H9 (cell line): ENCODE results near the gene CXCL14. TPM values are rescaled to one million over a fixed set of nuclear protein-coding genes. Genes with fewer than 3 reads are reported as not detected.
"Not testable (repeated sequence)": the region's sequence is repeated elsewhere in the genome, so short reads cannot be mapped to it uniquely, and the experiment has no call there.

Experiments used
- DNase-seq: peaks from one replicate; pipeline ENCODE4 v3.0.0-alpha.2; 2017
- H2AFZ ChIP-seq: one replicate; pipeline ENCODE4 v1.6.1; 2013; ENCODE audit warnings: mild to moderate bottlenecking, low read length, control low read depth, moderate library complexity
- H2AK5ac ChIP-seq: 2 replicates; pipeline ENCODE4 v1.6.1; 2013; ENCODE audit warnings: low read length, control low read depth, mixed read lengths; ENCODE audit not compliant: insufficient read length
- H2BK120ac ChIP-seq: one replicate; pipeline ENCODE4 v1.6.1; 2013; ENCODE audit warnings: low read depth, mild to moderate bottlenecking, low read length, control low read depth, inconsistent platforms; ENCODE audit not compliant: poor library complexity, severe bottlenecking
- H2BK12ac ChIP-seq: 2 replicates; pipeline ENCODE4 v1.6.1; 2013; ENCODE audit warnings: low read length, control low read depth, mixed read lengths, low read depth; ENCODE audit not compliant: insufficient read length
- H2BK15ac ChIP-seq: 2 replicates; pipeline ENCODE4 v1.6.1; 2013; ENCODE audit warnings: low read depth, low read length, control low read depth
- H2BK20ac ChIP-seq: one replicate; pipeline ENCODE4 v1.6.1; 2013; ENCODE audit warnings: low read depth, mild to moderate bottlenecking, low read length, control low read depth, inconsistent platforms; ENCODE audit not compliant: poor library complexity, severe bottlenecking
- H2BK5ac ChIP-seq: 2 replicates; pipeline ENCODE4 v1.6.1; 2013; ENCODE audit warnings: low read length, control low read depth, mixed read lengths; ENCODE audit not compliant: insufficient read length
- H3K14ac ChIP-seq: 2 replicates; pipeline ENCODE4 v1.6.1; 2013; ENCODE audit warnings: low read length, control low read depth; ENCODE audit not compliant: insufficient read depth
- H3K18ac ChIP-seq: 2 replicates; pipeline ENCODE4 v1.6.1; 2013; ENCODE audit warnings: low read depth, mild to moderate bottlenecking, mixed read lengths, low read length, control low read depth; ENCODE audit not compliant: insufficient read length
- H3K23ac ChIP-seq: 2 replicates; pipeline ENCODE4 v1.6.1; 2013; ENCODE audit warnings: low read length, control low read depth, mixed read lengths, low read depth; ENCODE audit not compliant: insufficient read length
- H3K23me2 ChIP-seq: 2 replicates; pipeline ENCODE4 v1.6.1; 2013; ENCODE audit warnings: low read depth, mild to moderate bottlenecking, mixed read lengths, low read length, control low read depth; ENCODE audit not compliant: insufficient read length, poor library complexity, severe bottlenecking
- H3K27ac ChIP-seq: 2 replicates; pipeline ENCODE4 v1.5.1; 2013; ENCODE audit warnings: low read length, control low read depth, mixed read lengths, low read depth; ENCODE audit not compliant: insufficient read length
- H3K27me3 ChIP-seq: 2 replicates; pipeline ENCODE4 v1.6.1; 2013; ENCODE audit warnings: low read length, control low read depth, inconsistent platforms; ENCODE audit not compliant: insufficient read depth
- H3K4ac ChIP-seq: 2 replicates; pipeline ENCODE4 v1.6.1; 2013; ENCODE audit warnings: low read depth, mild to moderate bottlenecking, control low read depth, inconsistent platforms, low read length, moderate library complexity
- H3K4me1 ChIP-seq: 2 replicates; pipeline ENCODE4 v1.6.1; 2013; ENCODE audit warnings: low read length, control low read depth, inconsistent platforms; ENCODE audit not compliant: insufficient read depth
- H3K4me2 ChIP-seq: 2 replicates; pipeline ENCODE4 v1.6.1; 2013; ENCODE audit warnings: low read length, control low read depth, mixed read lengths; ENCODE audit not compliant: insufficient read length, insufficient read depth
- H3K56ac ChIP-seq: 2 replicates; pipeline ENCODE4 v1.6.1; 2013; ENCODE audit warnings: low read depth, mild to moderate bottlenecking, mixed read lengths, low read length, control low read depth; ENCODE audit not compliant: insufficient read length
- H3K79me1 ChIP-seq: 2 replicates; pipeline ENCODE4 v1.6.1; 2013; ENCODE audit warnings: low read depth, mild to moderate bottlenecking, moderate library complexity, low read length, control low read depth, inconsistent platforms; ENCODE audit not compliant: insufficient read depth, poor library complexity, severe bottlenecking
- H3K79me2 ChIP-seq: 2 replicates; pipeline ENCODE4 v1.6.1; 2013; ENCODE audit warnings: low read length, control low read depth, inconsistent platforms; ENCODE audit not compliant: insufficient read depth
- H3K9ac ChIP-seq: 2 replicates; pipeline ENCODE4 v1.6.1; 2013; ENCODE audit warnings: low read length, control low read depth, mixed read lengths; ENCODE audit not compliant: insufficient read length; ENCODE audit errors: extremely low read depth
- H3K9me3 ChIP-seq: one replicate; pipeline ENCODE4 v1.6.1; 2013; ENCODE audit warnings: low read depth, low read length, inconsistent platforms; ENCODE audit not compliant: control insufficient read depth
- H3T11ph ChIP-seq: one replicate; pipeline ENCODE4 v1.6.1; 2013; ENCODE audit warnings: mild to moderate bottlenecking, low read length, control low read depth, inconsistent platforms
- H4K20me1 ChIP-seq: one replicate; pipeline ENCODE4 v1.6.1; 2013; ENCODE audit not compliant: control insufficient read depth, insufficient read length, insufficient read depth
- H4K5ac ChIP-seq: 2 replicates; pipeline ENCODE4 v1.6.1; 2013; ENCODE audit warnings: low read depth, mild to moderate bottlenecking, mixed read lengths, low read length, control low read depth; ENCODE audit not compliant: insufficient read length
- H4K8ac ChIP-seq: replicated peaks from 2 replicates; pipeline ENCODE4 v1.6.1; 2013; ENCODE audit warnings: low read length, control low read depth, mixed read lengths, low read depth; ENCODE audit not compliant: insufficient read length
- H4K91ac ChIP-seq: 2 replicates; pipeline ENCODE4 v1.6.1; 2013; ENCODE audit warnings: low read depth, mild to moderate bottlenecking, moderate library complexity, mixed read lengths, low read length, control low read depth; ENCODE audit not compliant: insufficient read length
- H3K27ac Mint-ChIP-seq, 3 experiments: 2 replicates in 2 of 3; 3 replicates in 1 of 3; pipeline ENCODE4 v1.8.0; 2020 to 2021; ENCODE audit warnings: mixed read lengths in 3 of 3, mild to moderate bottlenecking in 1 of 3, moderate library complexity in 1 of 3
- H3K27me3 Mint-ChIP-seq: 2 replicates; pipeline ENCODE4 v1.8.0; 2021; ENCODE audit warnings: low read depth, mild to moderate bottlenecking, moderate library complexity, mixed read lengths
- H3K36me3 Mint-ChIP-seq, 3 experiments: 2 replicates in 2 of 3; 3 replicates in 1 of 3; pipeline ENCODE4 v1.8.0; 2020 to 2021; ENCODE audit warnings: low read depth in 3 of 3, mixed read lengths in 3 of 3; ENCODE audit not compliant: insufficient read depth in 1 of 3
- H3K4me1 Mint-ChIP-seq, 2 experiments: 2 replicates each; pipeline ENCODE4 v1.8.0; 2020; ENCODE audit warnings: mixed read lengths in 2 of 2
- H3K4me3 Mint-ChIP-seq, 2 experiments: 2 replicates in 1 of 2; 3 replicates in 1 of 2; pipeline ENCODE4 v1.8.0; 2020 to 2021; ENCODE audit warnings: mild to moderate bottlenecking in 2 of 2, mixed read lengths in 2 of 2, moderate library complexity in 1 of 2
- H3K9me3 Mint-ChIP-seq, 2 experiments: 2 replicates in 1 of 2; 3 replicates in 1 of 2; pipeline ENCODE4 v1.8.0; 2020; ENCODE audit warnings: mild to moderate bottlenecking in 2 of 2, mixed read lengths in 2 of 2, moderate library complexity in 1 of 2
- WGBS: extraction: QIAGEN DNeasy Blood & Tissue Kit; methylation state at CpG from one replicate; pipeline ENCODE4 v1.1.7; 2013; ENCODE audit warnings: missing lambda C conversion rate, low lambda C conversion rate, mixed read lengths; ENCODE audit not compliant: insufficient read length; ENCODE audit errors: extremely low coverage; 5-methylcytosine and 5-hydroxymethylcytosine counted together
- total RNA-seq: library from RNA; stranded (reverse); gene quantifications from 2 replicates; pipeline ENCODE4 v1.2.1, GENCODE V29; 2021
- TF ChIP-seq, protein P1 (sequence below): fragments of 200-600 bp; sonication (generic); conservative IDR thresholded peaks from 3 replicates; pipeline ENCODE4 v1.8.0; 2021; ENCODE audit warnings: antibody characterized with exemption, mild to moderate bottlenecking

Gene CXCL14
- total RNA-seq, 1 experiment from 2014 or later: 1.1 TPM

DNA sequence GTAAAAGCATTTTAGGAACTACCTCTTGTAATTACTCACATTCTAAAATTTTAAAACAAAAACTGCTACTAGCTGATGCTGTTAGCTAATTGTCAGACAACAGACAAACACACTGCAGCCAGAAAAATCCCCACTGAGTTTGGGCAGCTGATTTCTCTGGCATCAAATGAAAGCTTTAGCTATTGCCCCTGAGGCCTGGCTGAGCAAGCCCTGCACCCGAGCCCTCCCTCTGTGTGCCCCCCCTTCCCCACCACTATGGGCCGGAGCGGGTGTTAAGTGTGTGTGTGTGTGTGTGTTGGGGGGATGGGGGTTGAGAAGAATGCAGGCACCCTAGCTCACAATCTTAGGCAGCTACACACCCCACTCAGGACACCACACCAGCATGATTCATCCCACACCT lies 45.5 kb downstream of the CXCL14 start:
- Mint-ChIP-seq H3K4me3 (no peak overlapping the region), H3K27me3 (peaks cover 100% of the 10 kb centered on the region), H3K27ac (no peak overlapping the region), H3K4me1 (peaks cover 11 to 27% of the 10 kb centered on the region in 2 experiments), H3K9me3 (peaks cover 21% of the 10 kb centered on the region in 2 experiments), H3K36me3 (peaks cover 0 to 1% (median 0%) of the 10 kb centered on the region in 3 experiments; a peak in 3 of 7 replicates)
- H3K4me2 ChIP-seq: no peak overlapping the region
- no peak overlapping the region for H2AFZ ChIP-seq
- DNase-seq: no peak
- no peak overlapping the region for H2AK5ac ChIP-seq
- H2BK120ac ChIP-seq: no peak overlapping the region
- H3K27ac ChIP-seq: no peak overlapping the region
- peaks cover 7% of the 10 kb centered on the region for H3K9me3 ChIP-seq
- no peak overlapping the region for H3T11ph ChIP-seq
- no peak overlapping the region for H2BK5ac ChIP-seq
- no peaks in the 10 kb centered on the region for H3K79me1 ChIP-seq
- no peak overlapping the region for H3K18ac ChIP-seq
- H3K4me1 ChIP-seq: peaks cover 2% of the 10 kb centered on the region; the same call in 1 of the 2 replicates
- H4K8ac ChIP-seq: no peak overlapping the region
- H2BK15ac ChIP-seq: no peak overlapping the region
- H4K20me1 ChIP-seq: no peaks in the 10 kb centered on the region
- H2BK12ac ChIP-seq: no peak overlapping the region
- H3K14ac ChIP-seq: no peak overlapping the region
- H3K4ac ChIP-seq: no peak overlapping the region
- no CpG with 5 or more reads among the region's 3 CpGs for WGBS
- no peak overlapping the region for H4K91ac ChIP-seq
- H3K23ac ChIP-seq: no peak overlapping the region
- H3K27me3 ChIP-seq: peaks cover 87% of the 10 kb centered on the region
- TF ChIP-seq, protein P1, sequence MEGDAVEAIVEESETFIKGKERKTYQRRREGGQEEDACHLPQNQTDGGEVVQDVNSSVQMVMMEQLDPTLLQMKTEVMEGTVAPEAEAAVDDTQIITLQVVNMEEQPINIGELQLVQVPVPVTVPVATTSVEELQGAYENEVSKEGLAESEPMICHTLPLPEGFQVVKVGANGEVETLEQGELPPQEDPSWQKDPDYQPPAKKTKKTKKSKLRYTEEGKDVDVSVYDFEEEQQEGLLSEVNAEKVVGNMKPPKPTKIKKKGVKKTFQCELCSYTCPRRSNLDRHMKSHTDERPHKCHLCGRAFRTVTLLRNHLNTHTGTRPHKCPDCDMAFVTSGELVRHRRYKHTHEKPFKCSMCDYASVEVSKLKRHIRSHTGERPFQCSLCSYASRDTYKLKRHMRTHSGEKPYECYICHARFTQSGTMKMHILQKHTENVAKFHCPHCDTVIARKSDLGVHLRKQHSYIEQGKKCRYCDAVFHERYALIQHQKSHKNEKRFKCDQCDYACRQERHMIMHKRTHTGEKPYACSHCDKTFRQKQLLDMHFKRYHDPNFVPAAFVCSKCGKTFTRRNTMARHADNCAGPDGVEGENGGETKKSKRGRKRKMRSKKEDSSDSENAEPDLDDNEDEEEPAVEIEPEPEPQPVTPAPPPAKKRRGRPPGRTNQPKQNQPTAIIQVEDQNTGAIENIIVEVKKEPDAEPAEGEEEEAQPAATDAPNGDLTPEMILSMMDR: no peak
- no peaks in the 10 kb centered on the region for H3K79me2 ChIP-seq
- no peak overlapping the region for H3K56ac ChIP-seq
- no peak overlapping the region for H3K9ac ChIP-seq
- H3K23me2 ChIP-seq: peaks cover 13% of the 10 kb centered on the region
- H2BK20ac ChIP-seq: no peak overlapping the region
- H4K5ac ChIP-seq: no peak overlapping the region

DNA sequence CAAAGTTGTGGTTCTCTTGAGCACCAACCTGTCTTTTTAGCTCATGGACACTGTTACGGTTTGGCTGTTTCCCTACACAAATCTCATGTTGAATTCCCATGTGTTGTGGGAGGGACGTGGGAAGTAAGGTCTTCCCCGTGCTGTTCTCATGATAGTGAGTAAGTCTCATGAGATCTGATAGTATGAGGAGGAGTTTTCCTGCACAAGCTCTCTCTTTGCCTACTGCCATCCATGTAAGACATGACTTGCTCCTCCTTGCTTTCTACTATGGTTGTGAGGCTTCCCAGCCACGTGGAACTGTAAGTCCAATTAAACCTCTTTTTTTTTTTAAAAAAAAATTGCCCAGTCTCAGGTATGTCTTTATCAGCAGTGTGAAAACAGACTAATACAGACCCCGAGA lies 49.2 kb downstream of the CXCL14 start:
- H4K91ac ChIP-seq, H3K79me1 ChIP-seq, H2BK20ac ChIP-seq, H3K4me1 ChIP-seq, H3K36me3 Mint-ChIP-seq, H3K27ac ChIP-seq, H3T11ph ChIP-seq, H3K14ac ChIP-seq, H3K9me3 ChIP-seq, DNase-seq, H2AFZ ChIP-seq, H4K8ac ChIP-seq, H3K56ac ChIP-seq, H2BK5ac ChIP-seq, H3K9ac ChIP-seq, H3K79me2 ChIP-seq, H3K4ac ChIP-seq, H3K9me3 Mint-ChIP-seq, H4K5ac ChIP-seq, H3K23ac ChIP-seq, H2BK15ac ChIP-seq, H3K18ac ChIP-seq, H2BK120ac ChIP-seq, H2BK12ac ChIP-seq, H3K4me3 Mint-ChIP-seq, H3K4me2 ChIP-seq, H3K23me2 ChIP-seq, H3K27ac Mint-ChIP-seq, H2AK5ac ChIP-seq, H4K20me1 ChIP-seq: not testable (repeated sequence)
- peaks cover 54% of the 10 kb centered on the region for H3K27me3 ChIP-seq
- H3K4me1 Mint-ChIP-seq: peaks cover 3 to 13% of the 10 kb centered on the region in 2 experiments
- H3K27me3 Mint-ChIP-seq: peaks cover 100% of the 10 kb centered on the region
- no CpG with 5 or more reads among the region's 5 CpGs for WGBS
